TTC549 (cell line): Measurements from ENCODE around the gene DRC7.
"Not testable (repeated sequence)": the region's sequence is repeated elsewhere in the genome, so short reads cannot be mapped to it uniquely, and the experiment has no call there.

Source experiments
- FAIRE-seq: peaks from 2 replicates; lab custom pipeline; 2012; peaks lifted over from hg19 to GRCh38; lab: Jason Lieb, UNC

Gene DRC7

GRCh38 chr16:57762365-57763040 is 67.9 kb downstream of the DRC7 start:
- FAIRE-seq, result no peak

GRCh38 chr16:57763285-57764005 is 68.8 kb downstream of the DRC7 start:
- no peak for FAIRE-seq

GRCh38 chr16:57764006-57764340 is 69.4 kb downstream of the DRC7 start:
- FAIRE-seq, result no peak

GRCh38 chr16:57764341-57765159 is 69.9 kb downstream of the DRC7 start:
- no peak for FAIRE-seq

- no peak for FAIRE-seq
These were observed 70.6 kb downstream of the DRC7 start for GRCh38 chr16:57765160-57765728.

- no peak for FAIRE-seq
These were observed 72.2 kb downstream of the DRC7 start for GRCh38 chr16:57766714-57767348.

GRCh38 chr16:57769541-57770145 is 75.0 kb downstream of the DRC7 start:
- no peak for FAIRE-seq

- no peak for FAIRE-seq
These were observed 75.8 kb downstream of the DRC7 start for GRCh38 chr16:57770361-57770760.

GRCh38 chr16:57771141-57771785 is 76.7 kb downstream of the DRC7 start:
- no peak for FAIRE-seq

- FAIRE-seq, result no peak
These were observed 78.4 kb downstream of the DRC7 start for GRCh38 chr16:57773019-57773418.

GRCh38 chr16:57773655-57774295 is 79.2 kb downstream of the DRC7 start:
- FAIRE-seq, result no peak

GRCh38 chr16:57774705-57775285 is 80.2 kb downstream of the DRC7 start:
- no peak for FAIRE-seq

GRCh38 chr16:57775661-57776469 is 81.3 kb downstream of the DRC7 start:
- FAIRE-seq, result no peak

- no peak for FAIRE-seq
These were observed 84.1 kb downstream of the DRC7 start for GRCh38 chr16:57778658-57779057.

- not testable (repeated sequence) for FAIRE-seq
These were observed 85.2 kb downstream of the DRC7 start for GRCh38 chr16:57779836-57780235.

- no peak for FAIRE-seq
These were observed 86.7 kb downstream of the DRC7 start for GRCh38 chr16:57781349-57781740.
